Measurements from ENCODE around the gene RTTN. TPM values are rescaled to one million over a fixed set of nuclear protein-coding genes. Genes with fewer than 3 reads are reported as not detected.

Gene RTTN
- total and polyA plus RNA-seq, 4 donors, result 2.1 to 17.5 (median 11.8) TPM

GRCh38 chr18:70220628-70221027 is 15.1 kb upstream of the RTTN start:
- no peaks in the 10 kb centered on the region for H3K27me3 ChIP-seq (ENCODE audit: control insufficient read depth in 1 of 2, insufficient read depth in 2 of 2, low read length in 1 of 2)
- no peak for DNase-seq
- intact Hi-C loops (cut with DNase I), result loop anchor here in 1 of 2 donors (10.0 kb wide), 1 partner anchor 54 kb away; no protein-coding TSS in a partner anchor
- no peaks in the 10 kb centered on the region for H3K4me1 ChIP-seq (ENCODE audit: control insufficient read depth in 1 of 2, insufficient read depth in 2 of 2, low read length in 2 of 2)
- 77 to 79% methylated on average over 5 of the region's 5 CpGs for WGBS, 2 donors
- H3K4me3 ChIP-seq (ENCODE audit: low read length in 2 of 2), result no peak overlapping the region
- no peak overlapping the region for H3K27ac ChIP-seq (ENCODE audit: low read depth in 1 of 2, low read length in 2 of 2)
- ATAC-seq (ENCODE audit: low FRiP score), result no peak
- no peaks in the 10 kb centered on the region for H3K9me3 ChIP-seq (ENCODE audit: control insufficient read depth, low read length)
- H3K36me3 ChIP-seq (ENCODE audit: control insufficient read depth in 1 of 2, insufficient read depth in 2 of 2, low read length in 1 of 2), result no peaks in the 10 kb centered on the region

GRCh38 chr18:70219688-70220087 is 14.2 kb upstream of the RTTN start:
- DNase-seq (no peak), ATAC-seq (ENCODE audit: low FRiP score) (no peak)
- Histone ChIP-seq H3K36me3 (ENCODE audit: control insufficient read depth in 1 of 2, insufficient read depth in 2 of 2, low read length in 1 of 2) (no peaks in the 10 kb centered on the region), H3K27ac (ENCODE audit: low read depth in 1 of 2, low read length in 2 of 2) (no peak overlapping the region), H3K9me3 (ENCODE audit: control insufficient read depth, low read length) (no peaks in the 10 kb centered on the region), H3K27me3 (ENCODE audit: control insufficient read depth in 1 of 2, insufficient read depth in 2 of 2, low read length in 1 of 2) (no peaks in the 10 kb centered on the region), H3K4me1 (ENCODE audit: control insufficient read depth in 1 of 2, insufficient read depth in 2 of 2, low read length in 2 of 2) (no peaks in the 10 kb centered on the region), H3K4me3 (ENCODE audit: low read length in 2 of 2) (no peak overlapping the region)
- WGBS, 2 donors, result 95 to 97% methylated on average over 4 of the region's 4 CpGs
- intact Hi-C loops (cut with DNase I), result loop anchor here in 1 of 2 donors (10.0 kb wide), 1 partner anchor 55 kb away; no protein-coding TSS in a partner anchor

GRCh38 chr18:70216788-70217187 is 11.3 kb upstream of the RTTN start:
- ATAC-seq (ENCODE audit: low FRiP score) (no peak), DNase-seq (no peak)
- no peaks in the 10 kb centered on the region for H3K27me3 ChIP-seq (ENCODE audit: control insufficient read depth in 1 of 2, insufficient read depth in 2 of 2, low read length in 1 of 2)
- no peak overlapping the region for H3K27ac ChIP-seq (ENCODE audit: low read depth in 1 of 2, low read length in 2 of 2)
- no peaks in the 10 kb centered on the region for H3K36me3 ChIP-seq (ENCODE audit: control insufficient read depth in 1 of 2, insufficient read depth in 2 of 2, low read length in 1 of 2)
- intact Hi-C loops (cut with DNase I), result no loop called here
- no peaks in the 10 kb centered on the region for H3K9me3 ChIP-seq (ENCODE audit: control insufficient read depth, low read length)
- WGBS, 2 donors, result 71 to 92% methylated on average over 2 of the region's 2 CpGs
- no peaks in the 10 kb centered on the region for H3K4me1 ChIP-seq (ENCODE audit: control insufficient read depth in 1 of 2, insufficient read depth in 2 of 2, low read length in 2 of 2)
- H3K4me3 ChIP-seq (ENCODE audit: low read length in 2 of 2), result no peak overlapping the region

- Histone ChIP-seq H3K4me3 (ENCODE audit: low read length in 2 of 2) (no peak overlapping the region), H3K27ac (ENCODE audit: low read depth in 1 of 2, low read length in 2 of 2) (no peak overlapping the region), H3K9me3 (ENCODE audit: control insufficient read depth, low read length) (no peaks in the 10 kb centered on the region), H3K4me1 (ENCODE audit: control insufficient read depth in 1 of 2, insufficient read depth in 2 of 2, low read length in 2 of 2) (no peaks in the 10 kb centered on the region), H3K36me3 (ENCODE audit: control insufficient read depth in 1 of 2, insufficient read depth in 2 of 2, low read length in 1 of 2) (no peaks in the 10 kb centered on the region), H3K27me3 (ENCODE audit: control insufficient read depth in 1 of 2, insufficient read depth in 2 of 2, low read length in 1 of 2) (no peaks in the 10 kb centered on the region)
- no peak for DNase-seq
- no peak for ATAC-seq (ENCODE audit: low FRiP score)
- WGBS, 2 donors, result 89 to 93% methylated on average over 4 of the region's 4 CpGs
- intact Hi-C loops (cut with DNase I), result loop anchor here in 1 of 2 donors (2.0 kb wide), 1 partner anchor 84 kb away; no protein-coding TSS in a partner anchor
These were observed 1.7 kb upstream of the RTTN start for GRCh38 chr18:70207181-70207580.

GRCh38 chr18:70200286-70200685 is 5.2 kb downstream of the RTTN start:
- no peaks in the 10 kb centered on the region for H3K9me3 ChIP-seq (ENCODE audit: control insufficient read depth, low read length)
- DNase-seq (no peak), ATAC-seq (ENCODE audit: low FRiP score) (no peak)
- no peaks in the 10 kb centered on the region for H3K4me1 ChIP-seq (ENCODE audit: control insufficient read depth in 1 of 2, insufficient read depth in 2 of 2, low read length in 2 of 2)
- peaks cover 0 to 4% of the 10 kb centered on the region in 2 donors for H3K36me3 ChIP-seq (ENCODE audit: control insufficient read depth in 1 of 2, insufficient read depth in 2 of 2, low read length in 1 of 2)
- intact Hi-C loops (cut with DNase I), result loop anchor here in 1 of 2 donors (5.0 kb wide), 1 partner anchor 87 kb away; the partner anchor contains the start of gene SOCS6
- 0% methylated on average over 1 of the region's 1 CpG for WGBS, 2 donors
- H3K4me3 ChIP-seq (ENCODE audit: low read length in 2 of 2), result no peak overlapping the region
- no peak overlapping the region for H3K27ac ChIP-seq (ENCODE audit: low read depth in 1 of 2, low read length in 2 of 2)
- no peaks in the 10 kb centered on the region for H3K27me3 ChIP-seq (ENCODE audit: control insufficient read depth in 1 of 2, insufficient read depth in 2 of 2, low read length in 1 of 2)

GRCh38 chr18:70197844-70198243 is 7.6 kb downstream of the RTTN start:
- H3K9me3 ChIP-seq (ENCODE audit: control insufficient read depth, low read length), result no peaks in the 10 kb centered on the region
- H3K4me3 ChIP-seq (ENCODE audit: low read length in 2 of 2), result no peak overlapping the region
- intact Hi-C loops (cut with DNase I), result loop anchor here (2.0 to 5.0 kb wide), 2 partner anchors 237 to 254 kb away; no protein-coding TSS in a partner anchor
- H3K4me1 ChIP-seq (ENCODE audit: control insufficient read depth in 1 of 2, insufficient read depth in 2 of 2, low read length in 2 of 2), result no peaks in the 10 kb centered on the region
- no peak for DNase-seq
- H3K27ac ChIP-seq (ENCODE audit: low read depth in 1 of 2, low read length in 2 of 2), result no peak overlapping the region
- H3K27me3 ChIP-seq (ENCODE audit: control insufficient read depth in 1 of 2, insufficient read depth in 2 of 2, low read length in 1 of 2), result no peaks in the 10 kb centered on the region
- ATAC-seq (ENCODE audit: low FRiP score), result no peak
- peaks cover 0 to 4% of the 10 kb centered on the region in 2 donors for H3K36me3 ChIP-seq (ENCODE audit: control insufficient read depth in 1 of 2, insufficient read depth in 2 of 2, low read length in 1 of 2)
- 64 to 66% methylated on average over 3 of the region's 3 CpGs for WGBS, 2 donors

- no peak for DNase-seq
- ATAC-seq (ENCODE audit: low FRiP score), result no peak
- H3K27ac ChIP-seq (ENCODE audit: low read depth in 1 of 2, low read length in 2 of 2), result no peak overlapping the region
- H3K36me3 ChIP-seq (ENCODE audit: control insufficient read depth in 1 of 2, insufficient read depth in 2 of 2, low read length in 1 of 2), result peaks cover 0 to 4% of the 10 kb centered on the region in 2 donors
- no peaks in the 10 kb centered on the region for H3K27me3 ChIP-seq (ENCODE audit: control insufficient read depth in 1 of 2, insufficient read depth in 2 of 2, low read length in 1 of 2)
- intact Hi-C loops (cut with DNase I), result loop anchor here (2.0 to 5.0 kb wide), 2 partner anchors 238 to 255 kb away; no protein-coding TSS in a partner anchor
- no peaks in the 10 kb centered on the region for H3K4me1 ChIP-seq (ENCODE audit: control insufficient read depth in 1 of 2, insufficient read depth in 2 of 2, low read length in 2 of 2)
- no peaks in the 10 kb centered on the region for H3K9me3 ChIP-seq (ENCODE audit: control insufficient read depth, low read length)
- H3K4me3 ChIP-seq (ENCODE audit: low read length in 2 of 2), result no peak overlapping the region
- 86 to 87% methylated on average over 6 of the region's 6 CpGs for WGBS, 2 donors
These were observed 8.5 kb downstream of the RTTN start for GRCh38 chr18:70197026-70197425.

- intact Hi-C loops (cut with DNase I), result loop anchor here (2.0 to 5.0 kb wide), 2 partner anchors 239 to 256 kb away; no protein-coding TSS in a partner anchor
- ATAC-seq (ENCODE audit: low FRiP score) (no peak), DNase-seq (no peak)
- Histone ChIP-seq H3K27ac (ENCODE audit: low read depth in 1 of 2, low read length in 2 of 2) (no peak overlapping the region), H3K36me3 (ENCODE audit: control insufficient read depth in 1 of 2, insufficient read depth in 2 of 2, low read length in 1 of 2) (peaks cover 0 to 3% of the 10 kb centered on the region in 2 donors), H3K4me3 (ENCODE audit: low read length in 2 of 2) (no peak overlapping the region), H3K4me1 (ENCODE audit: control insufficient read depth in 1 of 2, insufficient read depth in 2 of 2, low read length in 2 of 2) (no peaks in the 10 kb centered on the region), H3K9me3 (ENCODE audit: control insufficient read depth, low read length) (no peaks in the 10 kb centered on the region), H3K27me3 (ENCODE audit: control insufficient read depth in 1 of 2, insufficient read depth in 2 of 2, low read length in 1 of 2) (no peaks in the 10 kb centered on the region)
- 57 to 58% methylated on average over 5 of the region's 5 CpGs for WGBS, 2 donors
These were observed 9.5 kb downstream of the RTTN start for GRCh38 chr18:70195852-70196434.

- Histone ChIP-seq H3K27ac (ENCODE audit: low read depth in 1 of 2, low read length in 2 of 2) (no peak overlapping the region), H3K9me3 (ENCODE audit: control insufficient read depth, low read length) (no peaks in the 10 kb centered on the region), H3K4me3 (ENCODE audit: low read length in 2 of 2) (no peak overlapping the region), H3K27me3 (ENCODE audit: control insufficient read depth in 1 of 2, insufficient read depth in 2 of 2, low read length in 1 of 2) (no peaks in the 10 kb centered on the region), H3K36me3 (ENCODE audit: control insufficient read depth in 1 of 2, insufficient read depth in 2 of 2, low read length in 1 of 2) (peaks cover 0 to 3% of the 10 kb centered on the region in 2 donors), H3K4me1 (ENCODE audit: control insufficient read depth in 1 of 2, insufficient read depth in 2 of 2, low read length in 2 of 2) (no peaks in the 10 kb centered on the region)
- intact Hi-C loops (cut with DNase I), result loop anchor here in 1 of 2 donors (5.0 kb wide), 1 partner anchor 257 kb away; no protein-coding TSS in a partner anchor
- 88 to 91% methylated on average over 3 of the region's 3 CpGs for WGBS, 2 donors
- ATAC-seq (ENCODE audit: low FRiP score) (no peak), DNase-seq (no peak)
These were observed 10.4 kb downstream of the RTTN start for GRCh38 chr18:70195014-70195614.
